Measurements from ENCODE around the gene MAGOH.
"Not testable (repeated sequence)": the region's sequence is repeated elsewhere in the genome, so short reads cannot be mapped to it uniquely, and the experiment has no call there.

The MAGOH gene

GRCh38 chr1:53238197-53239155 is at the start of gene MAGOH:
MAGOH (minus strand) TSS chr1:53238518; CDS start chr1:53238448, 70 bp downstream.
- no peak for TF ChIP-seq ZNF274 (IDR thresholded peaks at IDR 0.05; ENCODE audit: low read depth, low read length)
- peak within 1 kb of the TSS; percentile 95 for H3K4me3 ChIP-seq (ENCODE audit: low read length)

- TF ChIP-seq ZNF274 (IDR thresholded peaks at IDR 0.05; ENCODE audit: low read depth, low read length), result no peak
- no peak overlapping the region for H3K4me3 ChIP-seq (ENCODE audit: low read length)
Observed at GRCh38 chr1:53286955-53287354, 48.6 kb upstream of the MAGOH start.

DNA sequence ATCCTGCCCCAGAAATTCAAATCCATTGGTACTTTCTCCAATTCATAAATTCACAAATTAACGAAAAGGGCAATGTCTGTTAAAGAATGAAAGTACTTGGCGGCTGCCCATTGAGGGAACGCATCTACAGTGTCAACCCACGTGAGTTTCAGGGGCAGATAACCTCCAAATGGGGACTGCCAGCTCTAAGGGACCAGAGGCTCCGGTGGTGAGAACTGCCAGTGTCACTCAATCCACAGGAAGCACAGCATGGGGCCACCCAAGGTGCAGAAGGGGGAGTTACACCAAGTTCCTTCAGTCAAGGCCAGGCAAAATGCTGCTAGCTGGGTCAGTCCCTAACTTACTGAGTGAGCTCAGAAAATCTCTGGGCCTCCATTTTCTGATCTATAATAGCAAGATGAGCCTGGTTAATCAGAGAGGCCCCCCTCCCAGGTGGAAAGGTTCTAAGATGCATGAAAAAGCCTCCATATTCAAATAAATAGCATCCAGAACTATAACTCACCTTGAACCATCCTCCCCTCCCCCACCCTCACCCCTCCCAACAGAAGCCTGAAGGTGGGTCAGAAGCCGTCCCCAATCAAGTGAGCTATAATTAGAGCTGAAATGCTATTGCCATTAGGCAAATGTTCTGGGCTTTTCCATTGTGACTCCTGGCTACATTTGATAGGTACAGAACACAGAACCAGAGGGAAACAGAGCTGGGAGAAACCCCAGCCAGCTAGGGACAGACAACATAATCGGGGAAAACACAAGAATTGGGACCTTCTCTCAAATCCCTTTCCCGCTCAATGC is 47.8 kb upstream of the MAGOH start:
- TF ChIP-seq ZNF274 (IDR thresholded peaks at IDR 0.05; ENCODE audit: low read depth, low read length), result no peak
- H3K4me3 ChIP-seq (ENCODE audit: low read length), result no peak overlapping the region

- no peak overlapping the region for H3K4me3 ChIP-seq (ENCODE audit: low read length)
- no peak for TF ChIP-seq ZNF274 (IDR thresholded peaks at IDR 0.05; ENCODE audit: low read depth, low read length)
Observed at GRCh38 chr1:53285546-53285945, 47.2 kb upstream of the MAGOH start.

GRCh38 chr1:53284224-53285020 is 46.1 kb upstream of the MAGOH start:
- no peak for TF ChIP-seq ZNF274 (IDR thresholded peaks at IDR 0.05; ENCODE audit: low read depth, low read length)
- no peak overlapping the region for H3K4me3 ChIP-seq (ENCODE audit: low read length)

DNA sequence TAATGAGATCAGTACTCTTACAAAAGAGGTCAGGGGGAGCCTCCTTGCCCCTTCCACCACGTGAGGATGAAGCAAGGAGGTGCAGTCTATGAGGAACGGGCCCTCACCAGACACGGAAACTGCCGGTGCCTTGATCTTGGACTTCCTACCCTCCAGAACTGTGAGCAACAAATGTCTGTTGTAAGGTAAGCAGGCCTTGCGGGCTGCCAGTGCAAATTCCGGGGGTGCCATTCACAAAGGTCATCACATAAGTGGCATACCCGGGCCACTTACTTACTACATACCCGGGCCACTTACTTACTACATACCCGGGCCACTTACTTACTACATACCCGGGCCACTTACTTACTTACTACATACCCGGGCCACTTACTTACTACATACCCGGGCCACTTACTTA is 44.8 kb upstream of the MAGOH start:
- H3K4me3 ChIP-seq (ENCODE audit: low read length), result not testable (repeated sequence)

GRCh38 chr1:53281133-53281532 is 42.8 kb upstream of the MAGOH start:
- no peak for TF ChIP-seq ZNF274 (IDR thresholded peaks at IDR 0.05; ENCODE audit: low read depth, low read length)
- H3K4me3 ChIP-seq (ENCODE audit: low read length), result no peak overlapping the region

- no peak overlapping the region for H3K4me3 ChIP-seq (ENCODE audit: low read length)
- no peak for TF ChIP-seq ZNF274 (IDR thresholded peaks at IDR 0.05; ENCODE audit: low read depth, low read length)
Observed at GRCh38 chr1:53280496-53280895, 42.2 kb upstream of the MAGOH start.

DNA sequence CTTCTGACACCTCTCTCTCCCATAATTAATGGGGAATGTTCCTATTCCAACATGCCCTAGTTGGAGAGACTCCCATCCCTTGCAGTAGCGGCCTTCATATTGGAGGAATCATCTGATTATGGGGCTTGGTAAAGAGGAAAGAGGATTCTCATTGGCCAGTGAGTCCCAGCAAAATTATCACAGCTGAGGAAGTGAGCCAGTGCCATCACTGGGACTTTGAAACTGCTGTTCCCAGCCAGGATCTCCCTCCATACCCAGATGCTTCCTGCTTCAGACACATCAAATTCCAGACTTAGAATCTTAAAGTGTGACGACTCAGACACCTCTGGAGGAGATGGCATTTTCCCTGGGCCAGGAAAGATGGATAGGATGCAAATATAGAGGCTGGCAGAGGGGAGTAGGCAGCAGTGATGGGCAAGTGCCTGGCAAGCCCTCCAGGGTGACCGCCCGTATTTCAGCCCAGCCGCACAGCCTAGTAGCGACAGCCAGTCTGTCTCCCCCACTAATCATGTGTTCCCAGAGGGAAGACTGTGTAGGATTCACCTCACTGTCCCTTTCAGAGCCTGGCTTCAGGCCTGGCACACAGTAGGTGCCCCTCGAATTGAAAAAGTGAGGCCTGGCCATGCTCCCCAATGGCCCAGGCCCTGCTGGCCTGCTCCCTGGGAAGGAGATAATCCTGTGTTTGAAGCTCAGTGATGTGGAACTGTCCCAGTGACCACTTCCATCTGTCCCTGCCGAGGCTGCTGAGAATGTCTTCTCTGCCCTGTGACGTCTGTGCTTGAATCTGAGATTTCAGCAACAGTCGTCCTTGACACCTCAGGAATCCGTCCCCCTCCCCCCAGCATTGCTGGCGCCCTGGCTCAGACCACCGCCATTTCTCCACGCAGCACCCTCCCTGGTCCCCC is 41.2 kb upstream of the MAGOH start:
- TF ChIP-seq ZNF274 (IDR thresholded peaks at IDR 0.05; ENCODE audit: low read depth, low read length), result no peak

DNA sequence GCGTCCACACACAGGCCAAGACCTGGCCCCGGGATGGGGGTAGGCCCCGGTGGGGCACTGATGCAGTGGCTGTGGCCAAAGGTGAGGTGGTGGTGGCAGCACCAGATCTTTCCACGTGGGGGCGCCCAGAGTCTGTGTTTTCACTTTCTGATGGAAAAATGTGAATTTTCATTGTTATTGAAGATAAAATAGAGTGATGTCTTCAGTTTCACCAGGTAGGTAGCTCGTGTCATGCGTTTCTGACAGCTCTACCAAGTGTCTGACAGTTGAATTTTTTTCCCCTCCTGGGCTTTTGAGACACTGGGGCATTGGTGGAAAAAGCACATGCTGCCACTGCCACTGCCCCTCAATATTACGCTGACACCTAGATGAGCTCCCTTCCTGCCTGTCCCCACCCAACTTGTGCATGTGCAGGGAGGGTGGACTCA is 40.0 kb upstream of the MAGOH start:
- no peak overlapping the region for H3K4me3 ChIP-seq (ENCODE audit: low read length)
- TF ChIP-seq ZNF274 (IDR thresholded peaks at IDR 0.05; ENCODE audit: low read depth, low read length), result no peak

More for the DNA sequence above, 41.2 kb upstream of the MAGOH start:
- no peak overlapping the region for H3K4me3 ChIP-seq (ENCODE audit: low read length)

DNA sequence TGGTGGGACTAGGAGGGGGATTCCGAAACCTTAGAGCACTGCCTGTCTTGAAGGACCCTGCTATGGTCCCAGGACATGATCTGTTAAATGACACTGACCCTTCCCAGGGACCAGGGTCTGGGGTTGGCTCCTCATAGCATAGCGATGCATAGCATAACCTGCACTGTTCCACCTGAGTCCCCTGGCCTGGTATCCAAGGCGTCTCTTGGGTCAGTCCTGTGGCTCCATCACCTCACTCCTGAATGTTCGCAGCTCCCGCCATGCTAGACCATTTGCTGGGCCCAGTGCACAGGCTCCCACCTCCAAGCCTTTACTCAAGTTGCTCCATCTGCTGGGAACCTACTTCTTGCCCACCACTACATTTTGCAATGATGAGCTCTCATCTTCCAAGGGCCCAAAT is 39.0 kb upstream of the MAGOH start:
- H3K4me3 ChIP-seq (ENCODE audit: low read length), result no peak overlapping the region
- TF ChIP-seq ZNF274 (IDR thresholded peaks at IDR 0.05; ENCODE audit: low read depth, low read length), result no peak

DNA sequence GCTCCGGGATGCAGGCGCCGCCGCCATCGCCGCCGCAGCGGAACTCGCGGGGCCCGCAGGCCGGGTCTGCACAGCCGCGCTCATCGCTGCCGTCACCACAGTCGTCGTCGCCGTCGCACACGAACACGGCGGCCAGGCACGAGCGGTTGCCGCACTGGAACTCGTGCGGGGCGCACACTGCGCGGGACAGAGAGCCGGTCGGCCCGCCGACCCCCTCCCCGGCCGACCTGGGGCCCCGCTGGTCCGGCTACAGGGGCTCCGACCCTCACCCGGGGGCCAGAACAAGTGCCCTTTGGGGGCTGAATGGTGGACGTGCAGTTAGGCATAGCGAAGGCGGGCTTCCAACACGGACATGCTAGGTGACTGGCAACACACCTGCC is 38.6 kb upstream of the MAGOH start:
- TF ChIP-seq ZNF274 (IDR thresholded peaks at IDR 0.05; ENCODE audit: low read depth, low read length), result no peak
- H3K4me3 ChIP-seq (ENCODE audit: low read length), result no peak overlapping the region
